Cardiac fibroblast (primary cell): ENCODE data around the gene ADRB1.
A peak's percentile ranks its signal among the peaks of the same experiment; 100 is the strongest.

Experiments used
- DNase-seq, 2 donors: peaks; one replicate each; pipeline versions ENCODE4 v3.0.0 to v3.0.0-alpha.2; 2010; ENCODE audit warnings: low read depth in 2 of 2
- H3K4me3 ChIP-seq, 2 donors: replicated peaks in 1 of 2; 1 replicate in 1 of 2; 2 replicates in 1 of 2; pipeline ENCODE4 v1.5.1; 2011; ENCODE audit warnings: low read depth in 2 of 2, low read length in 2 of 2, mild to moderate bottlenecking in 2 of 2, moderate library complexity in 1 of 2
- CTCF ChIP-seq: IDR thresholded peaks from one replicate; pipeline ENCODE4 v1.5.1; 2011; ENCODE audit warnings: low read depth, mild to moderate bottlenecking, low read length, inconsistent platforms

Gene ADRB1

GRCh38 chr10:114061789-114062188, 18.1 kb downstream of the ADRB1 start:
- DNase-seq, result no peak
- no peak overlapping the region for H3K4me3 ChIP-seq
- TF ChIP-seq CTCF, result no peak

GRCh38 chr10:114064151-114065048, 20.7 kb downstream of the ADRB1 start:
- DNase-seq, result peak in 1 of 2 donors; percentile 8
- no peak for TF ChIP-seq CTCF
- no peak overlapping the region for H3K4me3 ChIP-seq

GRCh38 chr10:114065049-114065435, 21.4 kb downstream of the ADRB1 start:
- no peak overlapping the region for H3K4me3 ChIP-seq
- TF ChIP-seq CTCF, result no peak
- no peak for DNase-seq

GRCh38 chr10:114068054-114068707, 24.5 kb downstream of the ADRB1 start:
- no peak overlapping the region for H3K4me3 ChIP-seq
- no peak for TF ChIP-seq CTCF
- DNase-seq, result no peak

GRCh38 chr10:114070710-114071109, 27.0 kb downstream of the ADRB1 start:
- DNase-seq, result no peak
- TF ChIP-seq CTCF, result no peak
- H3K4me3 ChIP-seq, result no peak overlapping the region

- H3K4me3 ChIP-seq, result no peak overlapping the region
- no peak for DNase-seq
- TF ChIP-seq CTCF, result no peak
These were observed 27.5 kb downstream of the ADRB1 start for GRCh38 chr10:114071178-114071577.
